K562 (cell line): ENCODE data around the gene LEMD1. TPM values are rescaled to one million over a fixed set of nuclear protein-coding genes. Genes with fewer than 3 reads are reported as not detected.

ENCODE experiments used
- CBX5 ChIP-seq: IDR thresholded peaks from 2 replicates; pipeline ENCODE4 v1.6.1; 2014; ENCODE audit warnings: low read depth, borderline replicate concordance
- CREB1 ChIP-seq, 2 experiments: sonication (generic) in 1 of 2; formaldehyde crosslinking in 1 of 2; IDR thresholded peaks; 2 replicates each; pipeline versions ENCODE4 v1.6.1 to v1.8.0; 2012 to 2022; ENCODE audit warnings: inconsistent platforms in 1 of 2, mild to moderate bottlenecking in 1 of 2, missing genetic modification reagents in 1 of 2, moderate library complexity in 1 of 2
- GTF2F1 ChIP-seq: IDR thresholded peaks from 2 replicates; pipeline ENCODE4 v1.6.1; 2011; ENCODE audit warnings: low read depth, low read length, improper control_type of control experiment
- HNRNPL ChIP-seq: fragments of 200-400 bp; formaldehyde crosslinking; IDR thresholded peaks from 2 replicates; pipeline ENCODE4 v1.6.1; 2017; ENCODE audit warnings: low read depth, mild to moderate bottlenecking, low read length
- MAFK ChIP-seq: IDR thresholded peaks from 2 replicates; pipeline ENCODE4 v1.6.1; 2011; ENCODE audit warnings: low read length, improper control_type of control experiment
- MEF2D ChIP-seq: conservative IDR thresholded peaks from 2 replicates; pipeline ENCODE4 v1.6.1; 2016; ENCODE audit warnings: low read depth, missing genetic modification characterization, missing compliant biosample characterization
- NFIC ChIP-seq: fragments of 450-650 bp; IDR thresholded peaks from 2 replicates; pipeline ENCODE4 v1.6.1; 2017; ENCODE audit warnings: mild to moderate bottlenecking, inconsistent platforms
- POLR2H ChIP-seq: IDR thresholded peaks from 2 replicates; pipeline ENCODE4 v1.6.1; 2016; ENCODE audit warnings: missing genetic modification characterization, low read depth, mild to moderate bottlenecking, control low read depth, missing compliant biosample characterization, moderate library complexity
- POLR3G ChIP-seq: IDR thresholded peaks from 2 replicates; pipeline ENCODE4 v1.6.1; 2011; ENCODE audit not compliant: insufficient read length, insufficient replicate concordance; ENCODE audit errors: extremely low read depth
- RBM22 ChIP-seq: fragments of 200-400 bp; formaldehyde crosslinking; IDR thresholded peaks from 2 replicates; pipeline ENCODE4 v1.6.1; 2018; ENCODE audit warnings: low read length, low read depth; ENCODE audit not compliant: poor library complexity, severe bottlenecking
- RFX5 ChIP-seq: IDR thresholded peaks from 2 replicates; pipeline ENCODE4 v1.6.1; 2011; ENCODE audit warnings: low read depth, mild to moderate bottlenecking, improper control_type of control experiment, low read length
- SIRT6 ChIP-seq: IDR thresholded peaks from one replicate; pipeline ENCODE4 v1.6.1; 2012; ENCODE audit warnings: low read depth, mild to moderate bottlenecking, control low read depth, inconsistent platforms, low read length, moderate library complexity
- SMAD4 ChIP-seq: fragments of 250-450 bp; sonication (Bioruptor Pico); conservative IDR thresholded peaks from 2 replicates; pipeline ENCODE4 v1.8.0; 2021; ENCODE audit warnings: inconsistent platforms, mild to moderate bottlenecking, moderate library complexity
- TAF7 ChIP-seq: fragments of 450-650 bp; IDR thresholded peaks from 2 replicates; pipeline ENCODE4 v1.6.1; 2016; ENCODE audit warnings: missing genetic modification characterization, missing compliant biosample characterization
- ZNF436 ChIP-seq: fragments of 250-450, 450-650 bp; sonication (Bioruptor Pico); formaldehyde crosslinking; IDR thresholded peaks from 2 replicates; pipeline ENCODE4 v1.7.0; 2020; ENCODE audit warnings: mild to moderate bottlenecking
- ZNF584 ChIP-seq: fragments of 200-800 bp; sonication (Bioruptor generic); IDR thresholded peaks from 2 replicates; pipeline ENCODE4 v1.6.1; 2016; ENCODE audit warnings: low read depth, mild to moderate bottlenecking, missing genetic modification characterization, missing compliant biosample characterization
- ZSCAN32 ChIP-seq: fragments of 450-650 bp; formaldehyde crosslinking; IDR thresholded peaks from 2 replicates; pipeline ENCODE4 v1.4.0; 2020; ENCODE audit warnings: mild to moderate bottlenecking, moderate library complexity
- polyA plus RNA-seq, 8 experiments: library from polyadenylated mRNA; depleted of rRNA in 4 of 8; stranded (reverse) in 5 of 8; unstranded in 3 of 8; fragments of >200 nt; fragmentation: Nextera tagmentation in 2 of 8; fragmentation: Illumina TruSeq in 1 of 8; extraction: Ambion mirVana in 2 of 8; extraction: Trizol in 1 of 8; gene quantifications; 2 replicates each; pipeline versions ENCODE4 v1.2.1 to v1.2.3, GENCODE V29; 2011 to 2014; ENCODE audit warnings: inconsistent platforms in 1 of 8, missing spikeins in 1 of 8
- total RNA-seq, 7 experiments: library from RNA; depleted of rRNA in 6 of 7; stranded (reverse); fragments of >200 nt in 6 of 7; fragmentation: Illumina TruSeq in 2 of 7; extraction: Trizol in 2 of 7; gene quantifications; 2 replicates each; pipeline versions ENCODE4 v1.2.1 to v1.2.3, GENCODE V29; 2011 to 2021; ENCODE audit warnings: low replicate concordance in 1 of 7
- TF ChIP-seq, protein P1 (sequence below): fragments of 250-450 bp; sonication (Bioruptor Pico); IDR thresholded peaks from 2 replicates; pipeline ENCODE4 v1.9.0; 2021; ENCODE audit warnings: mild to moderate bottlenecking
- TF ChIP-seq, protein P2 (sequence below), 2 experiments: fragments of 450-650 bp; IDR thresholded peaks; 2 replicates each; pipeline ENCODE4 v1.6.1; 2016
- TF ChIP-seq, protein P3 (sequence below): fragments of 450-650 bp; IDR thresholded peaks from 2 replicates; pipeline ENCODE4 v1.6.1; 2014; ENCODE audit warnings: low read depth, mild to moderate bottlenecking, moderate library complexity, borderline replicate concordance
- TF ChIP-seq, protein P4 (sequence below): fragments of 450-650 bp; IDR thresholded peaks from 2 replicates; pipeline ENCODE4 v1.6.1; 2016; ENCODE audit warnings: mild to moderate bottlenecking
- TF ChIP-seq, protein P5 (sequence below): sonication (generic); formaldehyde crosslinking; IDR thresholded peaks from 2 replicates; pipeline ENCODE4 v1.8.0; 2022; ENCODE audit warnings: mild to moderate bottlenecking, missing genetic modification reagents, borderline replicate concordance

The LEMD1 gene
- total and polyA plus RNA-seq, 9 of the 15 experiments (the other 6 are each of a cell fraction or from before 2014, with no cell fraction given): 0.11 to 2.4 (median 0.57) TPM; not detected in 1

DNA sequence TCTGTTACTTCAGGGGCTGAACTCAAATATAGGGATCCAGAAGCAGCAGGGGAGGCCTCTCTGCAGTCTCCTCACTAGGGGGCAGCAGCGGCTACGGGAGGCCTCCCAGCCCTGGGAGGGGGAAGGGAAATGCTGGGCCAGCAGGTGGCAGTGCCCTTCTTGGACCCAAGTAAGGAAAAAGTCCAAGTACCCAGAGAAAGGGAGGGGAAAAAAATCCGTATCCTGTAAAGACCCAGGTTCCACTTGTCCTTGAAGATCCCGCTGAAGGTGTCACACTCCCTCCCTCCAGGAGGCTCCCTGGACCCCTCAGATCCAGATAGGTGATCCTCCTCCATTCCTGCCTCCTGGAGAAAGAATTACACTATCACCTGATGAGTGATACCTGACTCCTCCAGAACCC, 86.2 kb downstream of the LEMD1 start (continued):
- TF ChIP-seq RBM22 (no peak), ZSCAN32 (CRISPR knock-in tag) (0 out of 2 replicates have a peak, but pooled peaks have one; percentile 12), MEF2D (tag) (no peak), POLR3G (no peak), SMAD4 (CRISPR knock-in tag) (0 out of 2 replicates have a peak, but pooled peaks have one; percentile 28), POLR2H (no peak), CBX5 (no peak), MAFK (peak; percentile 26; the same call in 1 of the 2 replicates), HNRNPL (peak; percentile 34; the same call in 1 of the 2 replicates), RFX5 (no peak), GTF2F1 (no peak), TAF7 (tag) (no peak), NFIC (peak; percentile 9; the same call in 1 of the 2 replicates), ZNF584 (CRISPR knock-in tag) (no peak), SIRT6 (no peak), CREB1 (IDR thresholded peaks at IDR 0.05) (no peak), CREB1 (CRISPR knock-in tag; IDR thresholded peaks at IDR 0.05) (no peak), ZNF436 (CRISPR knock-in tag) (no peak)
- TF ChIP-seq, protein P1, sequence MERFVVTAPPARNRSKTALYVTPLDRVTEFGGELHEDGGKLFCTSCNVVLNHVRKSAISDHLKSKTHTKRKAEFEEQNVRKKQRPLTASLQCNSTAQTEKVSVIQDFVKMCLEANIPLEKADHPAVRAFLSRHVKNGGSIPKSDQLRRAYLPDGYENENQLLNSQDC (CRISPR knock-in tag): no peak
- TF ChIP-seq, protein P2, sequence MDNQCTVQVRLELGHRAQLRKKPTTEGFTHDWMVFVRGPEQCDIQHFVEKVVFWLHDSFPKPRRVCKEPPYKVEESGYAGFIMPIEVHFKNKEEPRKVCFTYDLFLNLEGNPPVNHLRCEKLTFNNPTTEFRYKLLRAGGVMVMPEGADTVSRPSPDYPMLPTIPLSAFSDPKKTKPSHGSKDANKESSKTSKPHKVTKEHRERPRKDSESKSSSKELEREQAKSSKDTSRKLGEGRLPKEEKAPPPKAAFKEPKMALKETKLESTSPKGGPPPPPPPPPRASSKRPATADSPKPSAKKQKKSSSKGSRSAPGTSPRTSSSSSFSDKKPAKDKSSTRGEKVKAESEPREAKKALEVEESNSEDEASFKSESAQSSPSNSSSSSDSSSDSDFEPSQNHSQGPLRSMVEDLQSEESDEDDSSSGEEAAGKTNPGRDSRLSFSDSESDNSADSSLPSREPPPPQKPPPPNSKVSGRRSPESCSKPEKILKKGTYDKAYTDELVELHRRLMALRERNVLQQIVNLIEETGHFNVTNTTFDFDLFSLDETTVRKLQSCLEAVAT (IDR thresholded peaks at IDR 0.05): peak in 1 of 2 experiments; percentile 67; a peak in 1 of 4 replicates
- TF ChIP-seq, protein P3, sequence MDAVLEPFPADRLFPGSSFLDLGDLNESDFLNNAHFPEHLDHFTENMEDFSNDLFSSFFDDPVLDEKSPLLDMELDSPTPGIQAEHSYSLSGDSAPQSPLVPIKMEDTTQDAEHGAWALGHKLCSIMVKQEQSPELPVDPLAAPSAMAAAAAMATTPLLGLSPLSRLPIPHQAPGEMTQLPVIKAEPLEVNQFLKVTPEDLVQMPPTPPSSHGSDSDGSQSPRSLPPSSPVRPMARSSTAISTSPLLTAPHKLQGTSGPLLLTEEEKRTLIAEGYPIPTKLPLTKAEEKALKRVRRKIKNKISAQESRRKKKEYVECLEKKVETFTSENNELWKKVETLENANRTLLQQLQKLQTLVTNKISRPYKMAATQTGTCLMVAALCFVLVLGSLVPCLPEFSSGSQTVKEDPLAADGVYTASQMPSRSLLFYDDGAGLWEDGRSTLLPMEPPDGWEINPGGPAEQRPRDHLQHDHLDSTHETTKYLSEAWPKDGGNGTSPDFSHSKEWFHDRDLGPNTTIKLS: no peak
- TF ChIP-seq, protein P4, sequence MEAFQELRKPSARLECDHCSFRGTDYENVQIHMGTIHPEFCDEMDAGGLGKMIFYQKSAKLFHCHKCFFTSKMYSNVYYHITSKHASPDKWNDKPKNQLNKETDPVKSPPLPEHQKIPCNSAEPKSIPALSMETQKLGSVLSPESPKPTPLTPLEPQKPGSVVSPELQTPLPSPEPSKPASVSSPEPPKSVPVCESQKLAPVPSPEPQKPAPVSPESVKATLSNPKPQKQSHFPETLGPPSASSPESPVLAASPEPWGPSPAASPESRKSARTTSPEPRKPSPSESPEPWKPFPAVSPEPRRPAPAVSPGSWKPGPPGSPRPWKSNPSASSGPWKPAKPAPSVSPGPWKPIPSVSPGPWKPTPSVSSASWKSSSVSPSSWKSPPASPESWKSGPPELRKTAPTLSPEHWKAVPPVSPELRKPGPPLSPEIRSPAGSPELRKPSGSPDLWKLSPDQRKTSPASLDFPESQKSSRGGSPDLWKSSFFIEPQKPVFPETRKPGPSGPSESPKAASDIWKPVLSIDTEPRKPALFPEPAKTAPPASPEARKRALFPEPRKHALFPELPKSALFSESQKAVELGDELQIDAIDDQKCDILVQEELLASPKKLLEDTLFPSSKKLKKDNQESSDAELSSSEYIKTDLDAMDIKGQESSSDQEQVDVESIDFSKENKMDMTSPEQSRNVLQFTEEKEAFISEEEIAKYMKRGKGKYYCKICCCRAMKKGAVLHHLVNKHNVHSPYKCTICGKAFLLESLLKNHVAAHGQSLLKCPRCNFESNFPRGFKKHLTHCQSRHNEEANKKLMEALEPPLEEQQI: no peak
- TF ChIP-seq, protein P5, sequence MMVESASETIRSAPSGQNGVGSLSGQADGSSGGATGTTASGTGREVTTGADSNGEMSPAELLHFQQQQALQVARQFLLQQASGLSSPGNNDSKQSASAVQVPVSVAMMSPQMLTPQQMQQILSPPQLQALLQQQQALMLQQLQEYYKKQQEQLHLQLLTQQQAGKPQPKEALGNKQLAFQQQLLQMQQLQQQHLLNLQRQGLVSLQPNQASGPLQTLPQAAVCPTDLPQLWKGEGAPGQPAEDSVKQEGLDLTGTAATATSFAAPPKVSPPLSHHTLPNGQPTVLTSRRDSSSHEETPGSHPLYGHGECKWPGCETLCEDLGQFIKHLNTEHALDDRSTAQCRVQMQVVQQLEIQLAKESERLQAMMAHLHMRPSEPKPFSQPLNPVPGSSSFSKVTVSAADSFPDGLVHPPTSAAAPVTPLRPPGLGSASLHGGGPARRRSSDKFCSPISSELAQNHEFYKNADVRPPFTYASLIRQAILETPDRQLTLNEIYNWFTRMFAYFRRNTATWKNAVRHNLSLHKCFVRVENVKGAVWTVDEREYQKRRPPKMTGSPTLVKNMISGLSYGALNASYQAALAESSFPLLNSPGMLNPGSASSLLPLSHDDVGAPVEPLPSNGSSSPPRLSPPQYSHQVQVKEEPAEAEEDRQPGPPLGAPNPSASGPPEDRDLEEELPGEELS: no peak
